Fibroblast of pulmonary artery (primary cell): ENCODE measurements around the gene MMP20.

ENCODE experiments used
- DNase-seq: peaks from one replicate; pipeline ENCODE4 v3.0.0-alpha.2; 2010; ENCODE audit warnings: low read depth
- H3K4me3 ChIP-seq: replicated peaks from 2 replicates; pipeline ENCODE4 v1.5.1; 2011; ENCODE audit warnings: low read depth, mild to moderate bottlenecking, control low read depth, low read length, moderate library complexity
- TF ChIP-seq, protein P1 (sequence below): IDR thresholded peaks from 2 replicates; pipeline ENCODE4 v1.5.1; 2011; ENCODE audit warnings: mild to moderate bottlenecking, control low read depth, low read length, inconsistent platforms; ENCODE audit errors: missing control alignments

Gene MMP20

GRCh38 chr11:102623128-102623527 lies 2.0 kb downstream of the MMP20 start:
- no peak for DNase-seq
- H3K4me3 ChIP-seq: no peak overlapping the region
- TF ChIP-seq, protein P1, sequence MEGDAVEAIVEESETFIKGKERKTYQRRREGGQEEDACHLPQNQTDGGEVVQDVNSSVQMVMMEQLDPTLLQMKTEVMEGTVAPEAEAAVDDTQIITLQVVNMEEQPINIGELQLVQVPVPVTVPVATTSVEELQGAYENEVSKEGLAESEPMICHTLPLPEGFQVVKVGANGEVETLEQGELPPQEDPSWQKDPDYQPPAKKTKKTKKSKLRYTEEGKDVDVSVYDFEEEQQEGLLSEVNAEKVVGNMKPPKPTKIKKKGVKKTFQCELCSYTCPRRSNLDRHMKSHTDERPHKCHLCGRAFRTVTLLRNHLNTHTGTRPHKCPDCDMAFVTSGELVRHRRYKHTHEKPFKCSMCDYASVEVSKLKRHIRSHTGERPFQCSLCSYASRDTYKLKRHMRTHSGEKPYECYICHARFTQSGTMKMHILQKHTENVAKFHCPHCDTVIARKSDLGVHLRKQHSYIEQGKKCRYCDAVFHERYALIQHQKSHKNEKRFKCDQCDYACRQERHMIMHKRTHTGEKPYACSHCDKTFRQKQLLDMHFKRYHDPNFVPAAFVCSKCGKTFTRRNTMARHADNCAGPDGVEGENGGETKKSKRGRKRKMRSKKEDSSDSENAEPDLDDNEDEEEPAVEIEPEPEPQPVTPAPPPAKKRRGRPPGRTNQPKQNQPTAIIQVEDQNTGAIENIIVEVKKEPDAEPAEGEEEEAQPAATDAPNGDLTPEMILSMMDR: no peak

DNA sequence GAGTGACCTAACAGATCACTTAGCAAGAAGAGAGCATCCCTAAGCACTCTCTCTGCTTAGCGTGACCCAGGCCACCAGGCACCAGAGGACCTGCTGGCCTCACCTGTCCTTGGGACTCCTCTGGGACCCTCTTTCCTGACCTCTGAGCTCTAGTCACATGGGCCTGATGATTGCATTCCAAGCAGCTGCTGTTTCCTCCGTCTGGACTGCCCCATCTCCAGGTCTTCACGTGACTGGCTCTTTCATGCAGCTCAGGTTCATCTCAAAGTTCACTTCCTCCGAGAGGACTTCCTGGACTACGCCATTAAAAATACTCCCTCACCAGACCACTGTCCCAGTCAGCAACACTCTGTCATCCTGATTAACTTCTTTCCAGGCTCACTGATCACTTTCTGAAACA lies 2.9 kb downstream of the MMP20 start:
- TF ChIP-seq, protein P1: no peak
- no peak for DNase-seq
- H3K4me3 ChIP-seq: no peak overlapping the region

- DNase-seq: peak; percentile 80
- TF ChIP-seq, protein P1: no peak
- no peak overlapping the region for H3K4me3 ChIP-seq
Observed at GRCh38 chr11:102620818-102621561, 4.1 kb downstream of the MMP20 start.

DNA sequence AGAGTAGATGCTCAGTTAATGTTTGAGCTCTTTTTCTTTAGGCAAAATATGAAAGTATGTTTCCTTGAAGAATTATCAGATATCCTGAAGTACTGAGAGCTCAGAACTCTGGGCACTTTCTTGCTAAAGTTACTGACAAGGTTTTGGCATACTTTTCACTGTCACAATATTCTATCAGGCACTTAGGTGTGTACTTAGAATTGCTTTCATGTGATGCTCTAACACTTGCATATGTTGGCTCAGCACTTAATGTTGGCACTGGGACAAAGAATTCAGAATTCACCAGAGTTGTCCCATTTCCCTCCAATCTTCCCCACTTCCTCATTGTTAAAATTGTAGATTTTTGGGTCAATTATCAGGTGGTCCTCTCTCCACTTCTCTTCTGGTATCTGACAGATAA lies 5.0 kb downstream of the MMP20 start:
- DNase-seq: no peak
- TF ChIP-seq, protein P1: no peak
- H3K4me3 ChIP-seq: no peak overlapping the region

DNA sequence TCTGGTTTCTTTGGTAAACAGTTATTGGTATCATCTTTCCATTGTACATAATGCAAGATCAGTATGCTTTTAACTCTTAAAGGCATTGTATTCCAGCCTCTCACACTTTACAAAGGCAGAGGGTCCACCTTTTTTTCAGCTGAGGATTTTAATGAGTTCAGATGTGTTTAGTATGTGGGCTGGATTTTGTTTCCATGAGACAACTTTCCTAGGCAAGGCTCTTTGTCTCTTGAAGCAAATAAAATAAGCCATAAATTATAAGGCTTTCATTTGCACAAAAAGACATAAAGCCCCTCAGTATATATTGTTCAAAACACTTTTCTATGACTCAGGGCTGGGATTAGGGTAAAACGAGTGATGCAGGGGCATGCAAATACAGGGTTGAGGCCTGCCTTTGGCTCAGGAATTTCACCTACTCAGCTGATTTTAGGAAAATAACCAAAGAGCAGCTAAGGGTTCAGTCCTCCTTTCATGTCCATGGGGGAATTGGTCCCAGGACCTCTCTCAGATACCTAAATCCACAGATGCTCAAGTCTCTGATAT lies 7.6 kb downstream of the MMP20 start:
- TF ChIP-seq, protein P1: no peak
- DNase-seq: no peak
- no peak overlapping the region for H3K4me3 ChIP-seq

DNA sequence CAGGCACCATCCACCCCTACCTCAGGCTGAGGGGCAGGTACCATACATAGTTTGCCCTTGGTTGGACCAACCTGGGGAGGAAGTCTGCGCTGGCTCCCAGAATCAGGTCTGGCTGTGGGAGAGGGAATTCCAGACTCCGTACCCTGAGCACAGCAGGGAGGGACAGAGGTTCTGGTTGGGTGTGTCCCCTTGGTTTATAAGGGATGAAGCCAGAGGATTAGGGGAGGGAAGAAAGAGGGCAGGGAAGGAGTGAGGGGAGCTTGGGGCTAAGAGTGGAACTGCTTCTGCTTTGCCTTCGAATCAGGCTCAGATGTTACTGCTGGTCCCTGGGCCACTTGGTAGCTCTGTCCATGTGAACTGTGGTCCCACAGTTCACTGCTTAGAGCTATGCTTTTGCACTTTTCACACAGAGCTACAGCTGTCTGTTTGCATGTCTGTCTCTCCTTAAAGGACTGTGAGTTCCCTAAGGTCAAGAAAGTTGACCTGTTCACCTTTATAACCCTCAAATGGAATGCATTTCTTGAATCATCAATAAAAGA lies 9.2 kb downstream of the MMP20 start:
- H3K4me3 ChIP-seq: no peak overlapping the region
- no peak for DNase-seq
- TF ChIP-seq, protein P1: no peak
